ENCODE measurements around the gene LAMA2. TPM values are rescaled to one million over a fixed set of nuclear protein-coding genes. Genes with fewer than 3 reads are reported as not detected.

The LAMA2 gene
- total and polyA plus RNA-seq, 2 of the 8 experiments (the other 6 are each of a cell fraction or from before 2014, with no cell fraction given) = 1.3 to 3.8 TPM

- no peak overlapping the region for H3K27ac ChIP-seq (ENCODE audit: low read depth, low read length)
- TF ChIP-seq RNF2 (IDR thresholded peaks at IDR 0.05; ENCODE audit: borderline replicate concordance, low read depth, low read length, missing control alignments, poor library complexity, severe bottlenecking) (no peak), JUND (IDR thresholded peaks at IDR 0.05; ENCODE audit: low read length) (no peak), CHD1 (IDR thresholded peaks at IDR 0.05; ENCODE audit: low read depth, low read length) (no peak), TAF7 (optimal IDR thresholded peaks at IDR 0.05; ENCODE audit: borderline replicate concordance, low read depth, low read length) (no peak), NANOG (IDR thresholded peaks at IDR 0.05; ENCODE audit: insufficient read depth, low read depth, low read length, poor library complexity, severe bottlenecking) (no peak), SP2 (IDR thresholded peaks at IDR 0.05; ENCODE audit: low read length) (no peak), YY1 (IDR thresholded peaks at IDR 0.05; ENCODE audit: low read depth, low read length) (no peak), PHF8 (conservative IDR thresholded peaks at IDR 0.05; ENCODE audit: low read depth, low read length) (no peak), FOSL1 (IDR thresholded peaks at IDR 0.05; ENCODE audit: insufficient read depth, low read depth, low read length) (no peak), SIN3A (conservative IDR thresholded peaks at IDR 0.05 in 1 of 2, IDR thresholded peaks at IDR 0.05 in 1 of 2; ENCODE audit: low read depth in 1 of 2, low read length in 2 of 2) (no peak), BCL11A (IDR thresholded peaks at IDR 0.05; ENCODE audit: low read depth in 2 of 2, low read length in 2 of 2) (no peak), SRF (IDR thresholded peaks at IDR 0.05; ENCODE audit: low read depth, low read length) (no peak), KDM5A (IDR thresholded peaks at IDR 0.05; ENCODE audit: low read length) (no peak)
- H4K20me1 ChIP-seq (replicated peaks in 1 of 2; ENCODE audit: control insufficient read depth in 1 of 2, insufficient read depth in 2 of 2, low read length in 2 of 2) = no peaks in the 10 kb centered on the region
- H2BK120ac ChIP-seq (replicated peaks; ENCODE audit: low read depth, low read length) = no peak overlapping the region
- ChIA-PET CTCF (ENCODE audit: partially characterized antibody) (interaction anchor here (0.6 to 1.6 kb wide), 5 partner anchors 16 to 397 kb away, joined by 3 to 6 read pairs (median 3); no protein-coding TSS in a partner anchor), POLR2A (ENCODE audit: partially characterized antibody) (no interaction called here)
- no peak overlapping the region for H4K8ac ChIP-seq (ENCODE audit: extremely low read depth, insufficient read depth, low read length)
- H3K9me3 ChIP-seq (ENCODE audit: insufficient read depth in 2 of 2, low read depth in 1 of 2, low read length in 1 of 2) = no peaks in the 10 kb centered on the region
- no peaks in the 10 kb centered on the region for H3K23me2 ChIP-seq (ENCODE audit: low read depth, low read length)
- no peak overlapping the region for H3K18ac ChIP-seq (ENCODE audit: extremely low read depth, low read length)
- H3K4ac ChIP-seq (replicated peaks; ENCODE audit: insufficient read length, low read depth, low read length) = no peak overlapping the region
- DNase-seq (ENCODE audit: low read depth in 1 of 2, low spot score in 2 of 2) = no peak
- H3K79me2 ChIP-seq (ENCODE audit: control insufficient read depth in 1 of 2, insufficient read depth in 2 of 2, low read length in 2 of 2) = no peaks in the 10 kb centered on the region
- H3K36me3 ChIP-seq (ENCODE audit: control insufficient read depth in 2 of 4, insufficient read depth in 4 of 4, low read length in 3 of 4) = no peaks in the 10 kb centered on the region
- H2BK5ac ChIP-seq (ENCODE audit: low read depth, low read length) = no peak overlapping the region
- no peak overlapping the region for H3K4me3 ChIP-seq (ENCODE audit: extremely low read depth in 1 of 4, insufficient read depth in 2 of 4, low read depth in 3 of 4, low read length in 4 of 4)
- H2BK20ac ChIP-seq (ENCODE audit: low read length) = no peak overlapping the region
- no peaks in the 10 kb centered on the region for H3K27me3 ChIP-seq (replicated peaks in 1 of 4; ENCODE audit: control insufficient read depth in 3 of 4, extremely low read depth in 1 of 4, insufficient read depth in 3 of 4, low read length in 3 of 4)
- no peak overlapping the region for H3K14ac ChIP-seq (ENCODE audit: insufficient read length)
- H2BK12ac ChIP-seq (ENCODE audit: low read depth, low read length) = no peak overlapping the region
- H3K9ac ChIP-seq (replicated peaks in 1 of 4; ENCODE audit: extremely low read depth in 1 of 4, low read depth in 3 of 4, low read length in 3 of 4) = no peak overlapping the region
- no peak overlapping the region for H3K56ac ChIP-seq (replicated peaks; ENCODE audit: insufficient read length, low read depth, low read length)
- no peak overlapping the region for H3K23ac ChIP-seq (ENCODE audit: insufficient read length)
- H3K79me1 ChIP-seq (ENCODE audit: low read depth, low read length) = no peaks in the 10 kb centered on the region
- no peak overlapping the region for H4K91ac ChIP-seq (replicated peaks; ENCODE audit: insufficient read length, low read length)
- WGBS, 2 experiments (ENCODE audit: extremely low coverage in 1 of 2, insufficient coverage in 1 of 2, insufficient read length in 1 of 2, insufficient replicate concordance in 2 of 2, low coverage in 1 of 2, low lambda C conversion rate in 2 of 2, missing lambda C conversion rate in 1 of 2) = 87% methylated on average over 5 of the region's 5 CpGs; no CpG with 5 or more reads in 1 of the 2 experiments
- H3K4me1 ChIP-seq (replicated peaks in 1 of 4; ENCODE audit: control insufficient read depth in 3 of 4, insufficient read depth in 4 of 4, low read length in 3 of 4) = no peaks in the 10 kb centered on the region
- H2BK15ac ChIP-seq (ENCODE audit: low read length) = no peak overlapping the region
- H2AK5ac ChIP-seq (ENCODE audit: low read depth, low read length) = no peak overlapping the region
- no peak for FAIRE-seq
- no peak overlapping the region for H4K5ac ChIP-seq (ENCODE audit: insufficient read length, low read depth, low read length)
- no peak overlapping the region for H3K4me2 ChIP-seq (ENCODE audit: insufficient read depth in 1 of 2, low read depth in 2 of 2, low read length in 2 of 2)
- H2AFZ ChIP-seq (ENCODE audit: low read length) = no peak overlapping the region
These were observed 250.8 kb downstream of the LAMA2 start for GRCh38 chr6:129133770-129134192.
